GF-D8 (cell line): ENCODE data around the gene DGKI.
"Not testable (repeated sequence)": the region's sequence is repeated elsewhere in the genome, so short reads cannot be mapped to it uniquely, and the experiment has no call there.

ENCODE experiments used
- DNase-seq: peaks from one replicate; lab custom pipeline; 2025; lab: John Stamatoyannopoulos, UW

Gene DGKI

GRCh38 chr7:137734221-137734620, 112.6 kb downstream of the DGKI start:
- DNase-seq, result no peak

GRCh38 chr7:137732168-137732567, 114.6 kb downstream of the DGKI start:
- no peak for DNase-seq

GRCh38 chr7:137731436-137731835, 115.3 kb downstream of the DGKI start:
- no peak for DNase-seq

- DNase-seq, result no peak
Measured at GRCh38 chr7:137728426-137728825, 118.3 kb downstream of the DGKI start.

GRCh38 chr7:137727413-137727812, 119.4 kb downstream of the DGKI start:
- DNase-seq, result no peak

GRCh38 chr7:137718355-137718754, 128.4 kb downstream of the DGKI start:
- no peak for DNase-seq

- DNase-seq, result no peak
Measured at GRCh38 chr7:137717811-137718271, 128.9 kb downstream of the DGKI start.

- no peak for DNase-seq
Measured at GRCh38 chr7:137717045-137717444, 129.7 kb downstream of the DGKI start.

- no peak for DNase-seq
Measured at GRCh38 chr7:137716061-137716460, 130.7 kb downstream of the DGKI start.

- DNase-seq, result no peak
Measured at GRCh38 chr7:137715533-137715932, 131.2 kb downstream of the DGKI start.

GRCh38 chr7:137715121-137715520, 131.7 kb downstream of the DGKI start:
- no peak for DNase-seq

- not testable (repeated sequence) for DNase-seq
Measured at GRCh38 chr7:137706330-137706729, 140.4 kb downstream of the DGKI start.

GRCh38 chr7:137704723-137705122, 142.1 kb downstream of the DGKI start:
- no peak for DNase-seq

- DNase-seq, result no peak
Measured at GRCh38 chr7:137703291-137704010, 143.3 kb downstream of the DGKI start.

- DNase-seq, result no peak
Measured at GRCh38 chr7:137696988-137697387, 149.8 kb downstream of the DGKI start.

- DNase-seq, result no peak
Measured at GRCh38 chr7:137696376-137696775, 150.4 kb downstream of the DGKI start.

- DNase-seq, result no peak
Measured at GRCh38 chr7:137695942-137696341, 150.8 kb downstream of the DGKI start.

GRCh38 chr7:137695494-137695893, 151.3 kb downstream of the DGKI start:
- DNase-seq, result no peak

GRCh38 chr7:137694405-137694804, 152.4 kb downstream of the DGKI start:
- no peak for DNase-seq

- DNase-seq, result no peak
Measured at GRCh38 chr7:137692399-137692798, 154.4 kb downstream of the DGKI start.

GRCh38 chr7:137691566-137691965, 155.2 kb downstream of the DGKI start:
- DNase-seq, result no peak

- DNase-seq, result no peak
Measured at GRCh38 chr7:137690635-137691034, 156.1 kb downstream of the DGKI start.

GRCh38 chr7:137689761-137690160, 157.0 kb downstream of the DGKI start:
- DNase-seq, result no peak
